Stimulated activated CD4-positive, alpha-beta T cell treated with anti-CD3 and anti-CD28 coated beads, TNF-alpha, amount 100 ng/mL, for 4 hours (primary cell): ENCODE data around the gene MAMLD1.

ENCODE experiments used
- DNase-seq, 3 experiments: peaks; one replicate each; pipeline ENCODE4 v3.0.0-alpha.2; 2020; ENCODE audit warnings: low read depth in 3 of 3

The MAMLD1 gene

DNA sequence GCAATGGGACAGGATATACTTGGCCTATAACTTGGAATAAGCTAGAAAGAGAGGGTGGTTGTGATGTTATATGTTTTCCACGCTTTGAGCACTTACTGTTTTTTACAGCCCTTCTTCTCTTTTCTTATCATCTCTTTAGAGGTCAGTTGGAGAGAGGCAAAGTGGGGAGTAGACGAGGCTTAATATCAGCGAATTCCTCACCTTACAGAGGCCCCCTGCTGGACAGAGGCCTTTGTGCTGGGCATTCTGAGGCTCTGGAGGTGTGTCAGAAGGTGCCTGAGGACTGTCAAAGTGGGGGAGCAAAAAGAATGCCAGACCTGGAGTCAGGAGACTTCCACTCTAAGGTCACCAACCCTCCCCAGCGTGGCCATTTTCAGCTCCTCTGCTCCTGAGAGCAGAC lies 42.5 kb downstream of the MAMLD1 start:
- no peak for DNase-seq

DNA sequence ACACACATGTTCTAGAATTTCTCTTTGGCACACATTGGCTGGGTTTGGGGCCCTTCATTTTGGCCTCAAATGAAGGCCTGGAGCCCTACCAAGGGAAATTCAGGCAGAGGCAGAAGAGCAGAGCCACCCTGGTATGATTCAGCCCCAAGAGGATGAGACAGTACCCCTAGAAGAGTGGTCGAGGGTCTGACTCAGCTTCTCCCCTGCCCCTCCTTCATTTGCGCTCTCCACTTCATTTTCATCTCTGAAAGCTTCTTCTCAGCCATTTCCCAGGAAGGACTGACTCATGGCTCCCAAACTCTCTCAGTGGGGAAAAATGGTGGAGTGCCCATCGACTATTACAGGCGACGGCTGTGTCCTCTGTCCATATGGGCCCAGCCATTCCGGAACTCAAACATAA lies 43.5 kb downstream of the MAMLD1 start:
- DNase-seq = no peak

DNA sequence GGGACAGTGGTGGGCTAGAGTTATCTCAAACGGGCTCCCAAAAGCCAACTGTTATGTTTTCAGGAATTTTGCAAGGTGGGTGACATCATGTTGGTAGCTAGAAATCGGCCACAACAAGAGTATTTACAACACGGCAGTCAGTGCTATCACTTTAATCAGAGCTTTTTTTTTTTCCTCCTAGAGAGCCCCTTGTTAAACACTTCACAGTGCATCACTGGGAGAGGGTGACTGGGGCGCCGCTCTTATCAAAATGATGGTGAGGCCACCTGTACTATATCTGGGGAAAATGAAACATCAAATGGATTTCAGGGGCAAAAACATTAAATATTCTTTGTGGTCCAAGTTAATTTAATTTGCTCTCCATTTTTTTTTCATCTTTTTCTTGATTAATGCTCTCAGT lies 44.9 kb downstream of the MAMLD1 start:
- no peak for DNase-seq

DNA sequence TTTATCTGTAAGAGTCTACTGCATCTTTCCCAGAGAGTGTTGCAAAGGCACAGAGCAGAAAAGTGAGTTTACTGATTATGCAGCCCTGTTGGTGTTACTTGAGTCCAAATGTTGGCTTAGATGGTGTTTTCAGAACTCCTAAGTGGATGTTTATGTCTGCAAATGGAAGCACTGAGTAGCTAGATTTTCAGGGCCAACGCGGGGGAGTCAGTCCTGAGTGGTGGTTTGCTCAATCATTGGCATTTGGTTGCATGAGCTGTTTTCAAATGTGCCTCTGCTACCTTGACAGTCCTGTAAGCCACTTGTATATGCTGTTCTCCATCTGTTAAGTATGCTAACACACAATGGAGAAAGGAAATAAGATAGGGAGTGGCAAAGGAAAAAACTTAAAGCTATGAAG lies 45.4 kb downstream of the MAMLD1 start:
- no peak for DNase-seq

DNA sequence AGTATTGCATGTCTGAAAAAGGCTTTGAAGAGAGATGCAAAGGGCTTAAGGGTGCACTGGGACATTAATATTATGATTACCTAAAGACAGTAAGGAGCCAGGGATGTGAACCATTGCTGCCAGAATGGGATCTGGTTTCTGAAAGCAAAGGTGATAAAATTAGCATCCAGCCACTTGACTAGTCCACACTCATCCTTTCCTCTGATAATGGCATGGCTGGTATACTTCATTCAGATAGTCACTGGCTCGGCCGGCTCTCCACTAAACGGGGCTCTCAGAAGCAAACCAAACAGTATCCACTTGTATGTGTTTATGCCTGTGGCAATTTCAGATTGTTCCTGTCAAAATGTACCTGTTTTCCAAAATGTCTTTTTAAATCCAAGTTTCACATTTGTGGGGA lies 46.4 kb downstream of the MAMLD1 start:
- no peak for DNase-seq

DNA sequence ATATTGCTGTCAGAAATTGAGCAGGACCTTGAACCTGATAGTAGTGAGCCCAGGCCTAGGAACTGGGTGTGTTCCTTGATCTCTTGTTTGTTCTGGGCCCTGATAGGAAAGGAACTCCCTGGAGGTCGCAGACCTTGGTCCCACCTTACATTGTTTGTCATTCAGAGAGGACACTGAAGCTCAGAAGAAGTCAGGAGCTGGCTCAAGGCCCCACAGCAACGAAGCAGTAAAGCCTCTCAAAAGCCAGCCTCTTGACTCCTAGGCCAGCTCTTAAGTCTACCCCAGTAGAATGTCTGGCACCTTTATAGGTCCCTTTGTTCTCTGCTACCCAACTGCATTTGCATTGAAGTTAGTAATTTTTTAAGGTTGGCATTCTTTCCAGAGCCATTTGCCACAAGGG lies 46.8 kb downstream of the MAMLD1 start:
- DNase-seq = no peak

DNA sequence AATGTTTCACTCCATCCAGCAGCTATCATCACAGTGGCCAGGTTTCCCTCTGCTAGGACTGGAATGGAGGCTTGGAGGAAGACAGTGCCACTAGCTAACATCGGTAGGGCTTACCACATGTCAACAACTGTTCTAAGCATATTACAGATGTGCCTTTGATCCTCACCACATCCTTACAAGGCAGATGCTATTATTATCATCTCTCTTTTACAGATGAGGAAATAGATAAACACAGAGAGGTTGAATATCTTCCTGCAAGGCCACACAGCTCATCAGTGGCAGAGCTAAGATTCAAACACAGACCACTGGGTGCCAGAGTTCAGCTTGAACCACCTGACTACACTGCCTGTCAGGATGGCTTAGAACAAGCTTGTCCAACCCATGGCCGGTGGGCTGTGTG lies 47.4 kb downstream of the MAMLD1 start:
- no peak for DNase-seq

DNA sequence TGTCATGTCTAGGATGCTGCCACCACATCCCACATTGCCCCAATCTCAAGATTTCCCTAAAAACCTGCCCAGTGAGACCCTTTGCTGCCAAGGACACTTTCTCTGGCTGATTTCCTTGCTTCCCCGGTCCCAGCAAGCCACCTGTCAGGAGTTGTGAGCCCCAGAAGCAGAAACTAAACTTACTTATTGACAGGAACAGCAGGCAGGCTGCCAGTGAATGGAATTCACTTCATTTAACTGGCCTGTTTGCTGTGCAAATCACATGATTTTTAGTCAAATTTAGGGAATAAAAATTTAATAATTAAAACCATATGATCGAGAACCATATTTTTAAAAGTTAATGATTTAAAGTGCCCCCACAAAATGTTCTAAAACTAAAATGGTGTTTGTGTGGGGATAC lies 48.5 kb downstream of the MAMLD1 start:
- DNase-seq = no peak

DNA sequence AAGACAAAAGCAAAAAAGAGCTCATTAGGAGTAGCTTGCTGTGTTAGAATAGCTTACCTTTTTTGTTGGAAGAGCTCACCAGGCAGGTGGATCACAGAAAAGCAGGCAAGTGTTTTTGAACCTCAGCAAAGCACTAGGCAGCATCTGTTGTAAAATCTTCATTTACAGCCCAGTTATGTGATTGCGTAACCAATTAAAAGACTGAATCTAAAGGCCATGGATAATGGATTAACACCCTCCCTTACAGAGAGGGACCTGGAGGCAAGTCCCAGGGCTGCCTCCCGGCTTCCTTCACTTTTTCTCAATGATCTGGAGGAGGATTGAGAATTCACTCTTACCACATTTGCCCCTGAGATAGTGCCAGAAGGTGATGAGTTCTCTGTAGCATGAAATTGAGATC lies 51.1 kb downstream of the MAMLD1 start:
- no peak for DNase-seq

DNA sequence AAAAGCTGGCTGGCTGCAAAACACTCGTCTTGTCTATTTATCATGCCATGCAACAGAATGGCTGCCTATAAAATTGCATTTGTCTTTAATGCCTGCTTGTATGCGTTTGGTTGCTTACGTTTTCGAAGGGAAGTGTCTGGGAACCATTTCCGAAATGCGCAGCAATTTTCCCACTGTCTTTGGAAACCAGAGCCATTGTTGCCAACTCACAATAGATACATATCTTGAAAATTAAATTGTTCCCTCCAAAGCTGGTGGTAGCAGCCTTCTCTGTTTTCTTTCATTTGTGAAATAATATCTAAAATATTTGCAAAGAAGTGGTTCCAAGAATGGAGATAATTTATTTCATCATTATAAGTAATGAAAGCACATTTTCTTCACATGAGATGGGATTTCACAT lies 53.4 kb downstream of the MAMLD1 start:
- DNase-seq = no peak

DNA sequence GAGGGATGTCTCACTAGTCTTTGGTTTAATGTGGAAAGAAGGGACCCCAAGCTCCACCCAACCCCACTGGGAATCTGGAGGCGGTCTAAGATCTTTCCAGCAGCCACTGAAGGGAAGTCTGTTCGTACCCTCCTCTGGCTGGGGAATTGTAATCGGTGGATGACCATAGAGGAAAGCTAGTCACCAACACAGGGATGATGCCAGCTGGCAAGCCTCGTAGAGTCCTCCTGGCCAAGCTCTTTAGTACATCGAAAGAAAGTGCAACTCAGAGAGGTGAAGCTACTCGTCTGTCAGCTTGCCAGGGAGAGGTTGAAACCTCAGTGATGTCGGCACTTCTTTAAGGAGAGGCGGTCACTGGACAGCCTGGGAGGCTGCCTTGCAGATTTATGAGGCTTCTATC lies 58.7 kb downstream of the MAMLD1 start:
- DNase-seq = no peak

DNA sequence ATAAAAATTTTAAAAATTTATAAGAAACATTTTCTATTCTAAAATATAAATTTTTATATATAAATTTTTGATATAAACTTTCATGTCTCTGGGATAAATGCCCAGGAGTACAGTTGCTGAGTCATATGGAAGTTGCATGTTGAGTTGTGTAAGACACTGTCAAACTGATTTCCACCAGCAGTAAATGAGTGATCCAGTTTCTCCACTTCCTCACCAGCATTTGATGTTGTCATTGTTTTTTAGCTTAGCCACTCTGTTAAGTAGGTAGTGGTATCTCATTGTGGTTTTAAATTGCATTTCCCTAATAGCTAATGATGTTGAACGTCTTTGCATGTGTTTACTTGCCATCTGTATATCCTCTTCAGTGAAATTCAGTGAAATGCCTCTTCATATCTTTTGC lies 66.5 kb downstream of the MAMLD1 start:
- no peak for DNase-seq

DNA sequence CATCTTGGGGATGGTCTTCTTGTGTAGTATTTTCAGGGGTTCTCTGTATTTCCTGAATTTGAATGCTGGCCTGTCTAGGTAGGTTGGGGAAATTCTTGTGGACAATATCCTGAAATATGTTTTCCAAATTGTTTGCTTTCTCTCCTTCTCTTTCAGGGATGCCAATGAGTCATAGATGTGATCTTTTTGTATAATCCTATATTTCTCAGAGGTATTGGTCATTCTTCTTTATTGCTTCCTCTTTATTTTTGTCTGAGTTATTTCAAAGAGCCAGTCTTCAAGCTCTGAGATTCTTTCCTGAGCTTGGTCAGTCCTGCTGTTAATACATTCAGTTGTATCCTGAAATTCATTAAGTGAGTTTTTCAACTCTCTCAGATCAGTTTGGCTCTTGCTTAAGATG lies 73.1 kb downstream of the MAMLD1 start:
- no peak for DNase-seq

DNA sequence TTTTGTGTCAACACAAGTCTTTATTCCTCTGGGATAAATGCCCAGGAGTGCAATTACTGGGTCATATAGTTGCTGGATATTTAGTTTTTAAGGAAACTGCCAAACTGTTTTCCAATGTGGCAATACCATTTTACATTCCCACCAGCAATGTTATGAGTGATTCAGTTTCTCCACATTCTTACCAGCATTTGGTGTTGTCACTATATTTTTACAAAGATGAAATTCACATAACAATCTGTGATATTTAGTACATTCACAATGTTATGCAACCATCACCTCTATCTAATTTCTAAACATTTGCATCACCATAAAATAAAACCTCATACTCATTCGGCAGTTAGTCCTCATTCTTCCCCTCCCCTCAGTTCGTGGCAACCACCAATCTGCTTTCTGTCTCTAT lies 75.0 kb downstream of the MAMLD1 start:
- DNase-seq = no peak

DNA sequence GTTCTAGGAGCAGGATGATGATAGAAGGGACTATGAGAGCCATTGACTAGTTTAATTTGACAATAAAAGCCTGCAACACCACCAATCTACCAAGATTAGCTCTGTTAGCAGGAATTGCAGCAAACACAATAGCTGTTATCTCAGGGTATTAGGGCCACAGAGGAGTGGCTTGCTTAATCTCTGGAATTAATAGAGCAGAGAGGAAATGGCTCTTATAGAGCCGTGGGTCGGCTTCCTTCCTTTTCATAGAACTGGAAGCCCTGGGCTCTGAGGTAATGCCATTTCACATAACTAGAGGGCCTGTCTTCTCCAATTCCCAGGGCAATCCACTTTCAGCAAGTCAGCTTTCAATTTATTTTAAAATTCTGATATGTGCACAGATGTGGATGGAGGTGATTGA lies 83.0 kb downstream of the MAMLD1 start:
- DNase-seq = no peak

DNA sequence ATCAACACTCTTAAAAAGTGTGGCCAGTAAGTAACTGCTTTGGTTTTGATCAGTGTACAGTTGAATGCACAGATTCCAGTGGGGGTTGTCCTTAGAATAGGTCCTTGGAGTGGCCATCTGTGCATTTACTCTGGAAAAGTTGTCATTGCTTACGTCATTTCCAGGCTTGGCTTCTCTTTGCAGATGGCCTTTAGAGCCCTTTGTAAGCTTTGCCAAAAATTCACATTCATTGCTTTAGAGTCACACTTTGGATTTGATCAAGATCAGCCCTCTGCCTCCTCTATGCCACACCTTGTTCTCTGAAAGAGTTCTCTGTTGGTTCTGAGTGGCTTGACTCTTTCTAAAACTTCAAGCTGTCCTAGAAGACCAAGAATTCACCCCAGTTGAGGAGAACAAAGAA lies 83.9 kb downstream of the MAMLD1 start:
- DNase-seq = no peak

DNA sequence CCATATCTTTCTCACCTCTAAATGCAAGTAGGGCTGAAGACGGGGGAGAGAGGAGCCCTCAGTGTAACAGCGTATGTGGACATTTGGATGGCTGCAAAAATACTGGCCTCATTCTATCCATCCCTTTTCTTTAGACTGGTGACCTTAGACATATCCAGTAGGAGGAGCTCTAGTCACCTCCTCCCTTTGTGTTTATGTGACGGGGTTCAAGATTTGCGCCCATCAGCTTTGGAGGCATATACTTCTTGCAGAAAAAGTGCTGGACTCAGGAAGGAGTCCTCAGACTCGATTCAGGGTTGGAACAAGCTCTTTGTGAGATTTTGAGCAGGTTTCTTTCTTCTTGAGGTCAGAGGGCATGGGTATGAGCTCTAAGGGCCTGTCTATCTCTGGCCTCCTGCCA lies 86.2 kb downstream of the MAMLD1 start:
- no peak for DNase-seq

DNA sequence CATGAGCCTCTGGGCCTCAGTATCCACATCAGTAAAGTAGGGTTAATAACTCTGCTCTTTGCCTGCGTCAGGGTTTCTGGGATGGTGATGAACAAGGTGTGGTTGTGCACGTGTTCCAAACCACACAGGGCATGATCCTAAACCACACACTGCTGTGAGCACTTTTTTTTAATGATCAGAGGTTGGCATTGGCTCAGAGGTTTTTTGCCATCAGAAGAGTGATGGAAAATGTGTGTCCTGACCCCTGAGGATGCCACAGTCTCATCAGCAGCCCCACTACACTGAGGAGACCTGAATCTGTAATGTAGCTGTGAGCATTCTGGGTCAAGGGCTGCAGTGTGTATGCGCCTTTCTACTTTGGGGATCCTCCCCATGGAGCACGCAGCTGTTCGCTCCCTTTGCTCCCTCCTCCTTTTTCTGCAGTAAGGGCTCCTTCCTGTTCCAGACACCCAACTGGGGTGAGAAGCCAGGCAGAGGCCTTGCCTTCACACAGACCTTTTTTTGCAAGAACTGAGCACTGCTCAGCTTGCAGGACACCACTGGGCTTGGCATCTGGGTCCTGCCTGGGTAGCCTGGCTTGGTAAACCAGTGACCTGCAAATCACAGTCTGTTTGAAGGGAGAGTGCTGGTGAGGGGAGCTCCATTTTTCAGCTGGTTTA lies 87.5 kb downstream of the MAMLD1 start:
- no peak for DNase-seq

DNA sequence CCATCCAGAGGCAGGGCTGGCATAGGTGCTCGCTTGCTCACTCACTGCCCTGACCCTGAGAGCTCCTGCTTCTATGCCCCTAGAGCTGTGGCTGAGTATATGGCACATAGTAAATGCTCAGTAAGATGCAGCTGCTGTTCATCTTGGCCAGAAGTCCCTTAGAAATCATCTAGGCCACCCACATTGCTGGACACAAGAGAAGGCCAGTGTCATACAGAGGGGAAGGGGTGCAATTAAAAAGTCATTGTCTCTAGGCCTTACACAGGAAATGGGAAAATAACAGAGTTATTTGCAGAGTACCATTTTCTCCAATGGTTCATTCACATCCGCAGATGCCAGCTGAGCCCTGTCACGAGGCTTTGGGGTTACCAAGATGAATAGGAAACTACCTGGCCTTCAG lies 88.8 kb downstream of the MAMLD1 start:
- DNase-seq = no peak

DNA sequence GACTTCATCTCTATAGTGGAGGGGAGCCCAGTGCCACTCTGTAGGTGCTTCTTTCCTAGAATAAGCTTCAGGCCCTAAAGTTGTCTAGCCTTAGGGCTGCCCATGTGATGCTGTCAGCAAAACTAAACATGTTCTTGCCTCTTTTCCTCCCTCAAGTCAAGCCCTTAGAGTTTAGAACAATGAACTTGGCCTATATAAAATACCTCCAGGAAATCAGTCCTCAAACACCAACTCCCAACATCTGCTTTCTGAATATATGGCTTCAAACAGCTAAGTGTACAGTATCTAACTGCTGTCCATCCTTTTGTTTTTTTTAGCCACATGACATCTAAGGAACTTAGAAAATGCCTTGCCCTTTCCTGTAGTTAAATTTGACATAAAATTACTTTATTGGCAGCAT lies 91.0 kb downstream of the MAMLD1 start:
- no peak for DNase-seq

DNA sequence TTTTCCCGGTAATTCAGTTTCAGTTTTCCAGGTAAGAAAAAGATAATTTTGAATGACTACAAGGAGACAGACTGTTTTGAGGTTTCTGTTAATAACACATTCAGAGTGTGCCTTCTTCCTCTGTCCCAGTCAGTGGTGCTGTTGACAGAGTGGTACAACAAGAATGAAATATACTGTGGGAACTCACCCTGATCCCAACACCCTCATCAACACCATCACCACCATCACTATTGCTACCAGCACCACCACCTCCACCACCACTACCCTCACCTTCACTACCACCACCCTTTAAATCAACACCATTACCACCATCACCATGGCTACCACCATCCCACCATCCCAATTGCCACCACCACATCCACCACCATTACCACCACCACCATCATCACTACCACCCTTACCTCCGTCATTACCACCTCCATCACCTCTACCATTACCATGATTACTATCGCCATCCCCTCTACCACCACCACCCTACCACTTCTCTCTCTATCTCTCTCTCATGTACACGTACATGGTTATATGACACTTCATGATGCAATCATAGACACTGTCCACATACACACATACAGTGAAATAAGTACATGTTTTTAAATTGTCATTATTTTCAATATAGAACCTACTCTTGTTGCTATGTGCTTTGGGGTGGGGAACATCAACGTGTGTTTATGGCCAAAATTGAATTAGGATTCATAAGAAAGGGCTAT lies 91.5 kb downstream of the MAMLD1 start:
- DNase-seq = no peak

DNA sequence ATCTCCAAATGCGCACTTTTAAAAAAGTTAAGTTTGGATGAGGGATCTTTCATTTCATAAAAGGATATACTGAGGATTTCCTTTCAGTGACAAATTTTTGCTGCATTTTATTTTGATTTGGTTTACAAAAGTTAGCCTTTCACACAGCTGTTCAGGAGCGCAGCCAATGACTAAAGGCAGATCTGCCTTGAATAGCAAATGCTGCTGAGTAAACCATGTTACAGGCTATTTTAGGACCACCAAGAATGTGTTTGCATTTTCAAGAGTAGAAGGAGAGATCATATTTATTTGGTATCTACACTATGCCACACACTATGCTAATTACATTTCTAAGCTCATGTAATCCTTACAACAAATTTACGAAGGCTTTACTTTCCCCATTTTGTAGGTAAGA lies 92.1 kb downstream of the MAMLD1 start:
- no peak for DNase-seq

DNA sequence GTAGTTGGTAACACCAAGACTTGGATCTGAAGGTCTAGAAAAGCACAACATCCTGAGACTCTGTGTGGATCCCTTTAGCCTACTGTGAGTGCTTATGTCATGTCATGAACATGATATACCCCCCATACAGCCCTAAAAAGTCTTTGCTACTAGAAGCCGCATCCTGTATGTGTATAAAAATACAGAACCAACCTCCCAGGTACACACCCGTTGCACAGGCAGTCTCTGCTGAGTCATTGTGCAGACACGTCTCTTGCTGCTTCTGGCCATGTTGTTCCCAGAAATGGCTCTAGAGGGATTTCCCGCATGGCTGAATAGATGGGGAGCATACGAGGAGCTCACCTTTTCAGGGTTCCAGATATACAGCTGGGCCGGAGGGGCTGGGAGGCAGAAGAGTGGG lies 93.3 kb downstream of the MAMLD1 start:
- DNase-seq = no peak

DNA sequence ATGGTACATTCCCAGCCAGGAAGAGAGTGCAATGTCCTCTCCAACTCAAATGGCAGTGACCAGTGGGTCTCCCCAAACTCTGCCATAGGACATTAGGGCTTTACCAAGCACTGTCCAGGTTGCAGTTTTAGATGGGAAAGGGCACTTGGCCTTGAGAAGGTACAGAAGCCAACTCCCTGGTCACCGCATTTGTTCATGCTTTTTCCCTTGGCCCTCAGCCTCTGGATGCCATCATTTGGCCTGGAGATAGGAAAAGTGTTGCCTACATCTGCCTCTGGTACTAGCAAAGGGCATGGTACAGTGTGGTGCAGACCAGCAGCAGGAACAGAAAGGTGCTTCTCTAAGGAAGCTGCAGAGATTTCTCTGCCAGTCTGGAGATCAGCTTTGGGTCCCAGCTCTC lies 93.8 kb downstream of the MAMLD1 start:
- no peak for DNase-seq
